ENCODE results near the gene SHTN1.

DNA sequence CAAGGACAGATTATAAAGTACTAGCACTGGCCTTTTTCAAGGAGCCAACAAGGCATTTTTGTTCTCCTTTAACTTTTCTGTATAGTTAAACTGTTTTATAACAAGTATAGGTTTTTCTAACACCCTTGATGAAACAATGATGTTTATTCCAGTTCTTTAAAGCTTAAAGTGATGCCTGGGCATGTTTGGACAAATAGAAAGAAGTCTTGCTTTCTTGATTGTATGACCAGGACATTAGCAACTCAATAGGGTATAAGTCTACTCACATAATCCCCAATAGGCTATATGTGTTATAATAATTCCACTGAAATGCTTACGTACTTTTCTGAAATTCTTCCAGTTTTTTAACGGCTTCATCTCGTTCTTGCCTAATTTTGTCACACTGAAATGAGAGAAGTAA is 36.7 kb downstream of the SHTN1 start:
- no peak for TF ChIP-seq POLR2AphosphoS5 (IDR thresholded peaks at IDR 0.05; ENCODE audit: borderline replicate concordance, low read depth, low read length)
- no peak for TF ChIP-seq EZH2 (IDR thresholded peaks at IDR 0.05)
- no peak for TF ChIP-seq FOXP2 (optimal IDR thresholded peaks at IDR 0.05; ENCODE audit: control extremely low read depth, extremely low read length, insufficient read depth)

All from SK-N-MC (cell line).